ENCODE data around the gene CPA3.

CPA3 gene

GRCh38 chr3:148896062-148896461, 31.0 kb downstream of the CPA3 start:
- no peaks in the 10 kb centered on the region for H3K4me1 ChIP-seq (ENCODE audit: control insufficient read depth, low read depth, low read length)
- no peaks in the 10 kb centered on the region for H3K36me3 ChIP-seq (ENCODE audit: control insufficient read depth, low read depth, low read length)
- no peaks in the 10 kb centered on the region for H3K27me3 ChIP-seq (ENCODE audit: control insufficient read depth, insufficient read depth, low read length)
- H3K27ac ChIP-seq (ENCODE audit: low read length), result no peak overlapping the region
- H3K9me3 ChIP-seq (ENCODE audit: control insufficient read depth, low read depth, low read length), result no peaks in the 10 kb centered on the region
- H3K4me3 ChIP-seq (ENCODE audit: low read length), result no peak overlapping the region
- H3K9ac ChIP-seq (ENCODE audit: low read length), result no peak overlapping the region

GRCh38 chr3:148901987-148902791, 37.1 kb downstream of the CPA3 start:
- H3K4me3 ChIP-seq (ENCODE audit: low read length), result no peak overlapping the region
- H3K9ac ChIP-seq (ENCODE audit: low read length), result no peak overlapping the region
- H3K9me3 ChIP-seq (ENCODE audit: control insufficient read depth, low read depth, low read length), result no peaks in the 10 kb centered on the region
- no peaks in the 10 kb centered on the region for H3K27me3 ChIP-seq (ENCODE audit: control insufficient read depth, insufficient read depth, low read length)
- no peaks in the 10 kb centered on the region for H3K36me3 ChIP-seq (ENCODE audit: control insufficient read depth, low read depth, low read length)
- no peak overlapping the region for H3K27ac ChIP-seq (ENCODE audit: low read length)
- H3K4me1 ChIP-seq (ENCODE audit: control insufficient read depth, low read depth, low read length), result no peaks in the 10 kb centered on the region

GRCh38 chr3:148903022-148903442, 37.9 kb downstream of the CPA3 start:
- no peak overlapping the region for H3K9ac ChIP-seq (ENCODE audit: low read length)
- no peaks in the 10 kb centered on the region for H3K27me3 ChIP-seq (ENCODE audit: control insufficient read depth, insufficient read depth, low read length)
- no peak overlapping the region for H3K27ac ChIP-seq (ENCODE audit: low read length)
- no peaks in the 10 kb centered on the region for H3K36me3 ChIP-seq (ENCODE audit: control insufficient read depth, low read depth, low read length)
- H3K4me3 ChIP-seq (ENCODE audit: low read length), result no peak overlapping the region
- H3K9me3 ChIP-seq (ENCODE audit: control insufficient read depth, low read depth, low read length), result no peaks in the 10 kb centered on the region
- no peaks in the 10 kb centered on the region for H3K4me1 ChIP-seq (ENCODE audit: control insufficient read depth, low read depth, low read length)

- H3K36me3 ChIP-seq (ENCODE audit: control insufficient read depth, low read depth, low read length), result no peaks in the 10 kb centered on the region
- no peak overlapping the region for H3K4me3 ChIP-seq (ENCODE audit: low read length)
- H3K27me3 ChIP-seq (ENCODE audit: control insufficient read depth, insufficient read depth, low read length), result no peaks in the 10 kb centered on the region
- no peaks in the 10 kb centered on the region for H3K4me1 ChIP-seq (ENCODE audit: control insufficient read depth, low read depth, low read length)
- H3K9me3 ChIP-seq (ENCODE audit: control insufficient read depth, low read depth, low read length), result no peaks in the 10 kb centered on the region
- no peak overlapping the region for H3K9ac ChIP-seq (ENCODE audit: low read length)
- no peak overlapping the region for H3K27ac ChIP-seq (ENCODE audit: low read length)
Observed at GRCh38 chr3:148903941-148904340, 38.8 kb downstream of the CPA3 start.

GRCh38 chr3:148906667-148907066, 41.6 kb downstream of the CPA3 start:
- H3K4me1 ChIP-seq (ENCODE audit: control insufficient read depth, low read depth, low read length), result no peaks in the 10 kb centered on the region
- no peak overlapping the region for H3K9ac ChIP-seq (ENCODE audit: low read length)
- H3K27me3 ChIP-seq (ENCODE audit: control insufficient read depth, insufficient read depth, low read length), result no peaks in the 10 kb centered on the region
- no peaks in the 10 kb centered on the region for H3K36me3 ChIP-seq (ENCODE audit: control insufficient read depth, low read depth, low read length)
- H3K27ac ChIP-seq (ENCODE audit: low read length), result no peak overlapping the region
- H3K4me3 ChIP-seq (ENCODE audit: low read length), result no peak overlapping the region
- no peaks in the 10 kb centered on the region for H3K9me3 ChIP-seq (ENCODE audit: control insufficient read depth, low read depth, low read length)

- no peaks in the 10 kb centered on the region for H3K9me3 ChIP-seq (ENCODE audit: control insufficient read depth, low read depth, low read length)
- H3K27me3 ChIP-seq (ENCODE audit: control insufficient read depth, insufficient read depth, low read length), result no peaks in the 10 kb centered on the region
- no peak overlapping the region for H3K4me3 ChIP-seq (ENCODE audit: low read length)
- H3K9ac ChIP-seq (ENCODE audit: low read length), result no peak overlapping the region
- no peaks in the 10 kb centered on the region for H3K36me3 ChIP-seq (ENCODE audit: control insufficient read depth, low read depth, low read length)
- H3K27ac ChIP-seq (ENCODE audit: low read length), result no peak overlapping the region
- no peaks in the 10 kb centered on the region for H3K4me1 ChIP-seq (ENCODE audit: control insufficient read depth, low read depth, low read length)
Observed at GRCh38 chr3:148911173-148911572, 46.1 kb downstream of the CPA3 start.

GRCh38 chr3:148911592-148911991, 46.5 kb downstream of the CPA3 start:
- Histone ChIP-seq H3K9ac (ENCODE audit: low read length) (no peak overlapping the region), H3K27ac (ENCODE audit: low read length) (no peak overlapping the region), H3K9me3 (ENCODE audit: control insufficient read depth, low read depth, low read length) (no peaks in the 10 kb centered on the region), H3K27me3 (ENCODE audit: control insufficient read depth, insufficient read depth, low read length) (no peaks in the 10 kb centered on the region), H3K36me3 (ENCODE audit: control insufficient read depth, low read depth, low read length) (no peaks in the 10 kb centered on the region), H3K4me3 (ENCODE audit: low read length) (no peak overlapping the region), H3K4me1 (ENCODE audit: control insufficient read depth, low read depth, low read length) (no peaks in the 10 kb centered on the region)

GRCh38 chr3:148914936-148915690, 50.0 kb downstream of the CPA3 start:
- no peaks in the 10 kb centered on the region for H3K4me1 ChIP-seq (ENCODE audit: control insufficient read depth, low read depth, low read length)
- H3K9ac ChIP-seq (ENCODE audit: low read length), result no peak overlapping the region
- no peak overlapping the region for H3K27ac ChIP-seq (ENCODE audit: low read length)
- H3K9me3 ChIP-seq (ENCODE audit: control insufficient read depth, low read depth, low read length), result no peaks in the 10 kb centered on the region
- no peak overlapping the region for H3K4me3 ChIP-seq (ENCODE audit: low read length)
- no peaks in the 10 kb centered on the region for H3K27me3 ChIP-seq (ENCODE audit: control insufficient read depth, insufficient read depth, low read length)
- H3K36me3 ChIP-seq (ENCODE audit: control insufficient read depth, low read depth, low read length), result no peaks in the 10 kb centered on the region

GRCh38 chr3:148916132-148916531, 51.0 kb downstream of the CPA3 start:
- Histone ChIP-seq H3K4me3 (ENCODE audit: low read length) (no peak overlapping the region), H3K9me3 (ENCODE audit: control insufficient read depth, low read depth, low read length) (no peaks in the 10 kb centered on the region), H3K4me1 (ENCODE audit: control insufficient read depth, low read depth, low read length) (no peaks in the 10 kb centered on the region), H3K36me3 (ENCODE audit: control insufficient read depth, low read depth, low read length) (no peaks in the 10 kb centered on the region), H3K9ac (ENCODE audit: low read length) (no peak overlapping the region), H3K27me3 (ENCODE audit: control insufficient read depth, insufficient read depth, low read length) (no peaks in the 10 kb centered on the region), H3K27ac (ENCODE audit: low read length) (no peak overlapping the region)

- no peaks in the 10 kb centered on the region for H3K27me3 ChIP-seq (ENCODE audit: control insufficient read depth, insufficient read depth, low read length)
- H3K36me3 ChIP-seq (ENCODE audit: control insufficient read depth, low read depth, low read length), result no peaks in the 10 kb centered on the region
- no peak overlapping the region for H3K9ac ChIP-seq (ENCODE audit: low read length)
- H3K4me1 ChIP-seq (ENCODE audit: control insufficient read depth, low read depth, low read length), result no peaks in the 10 kb centered on the region
- no peak overlapping the region for H3K4me3 ChIP-seq (ENCODE audit: low read length)
- H3K27ac ChIP-seq (ENCODE audit: low read length), result no peak overlapping the region
- no peaks in the 10 kb centered on the region for H3K9me3 ChIP-seq (ENCODE audit: control insufficient read depth, low read depth, low read length)
Observed at GRCh38 chr3:148922467-148922866, 57.4 kb downstream of the CPA3 start.

GRCh38 chr3:148923592-148923991, 58.5 kb downstream of the CPA3 start:
- H3K27me3 ChIP-seq (ENCODE audit: control insufficient read depth, insufficient read depth, low read length), result no peaks in the 10 kb centered on the region
- H3K4me1 ChIP-seq (ENCODE audit: control insufficient read depth, low read depth, low read length), result no peaks in the 10 kb centered on the region
- H3K36me3 ChIP-seq (ENCODE audit: control insufficient read depth, low read depth, low read length), result no peaks in the 10 kb centered on the region
- no peaks in the 10 kb centered on the region for H3K9me3 ChIP-seq (ENCODE audit: control insufficient read depth, low read depth, low read length)
- H3K9ac ChIP-seq (ENCODE audit: low read length), result no peak overlapping the region
- no peak overlapping the region for H3K27ac ChIP-seq (ENCODE audit: low read length)
- no peak overlapping the region for H3K4me3 ChIP-seq (ENCODE audit: low read length)

- H3K27ac ChIP-seq (ENCODE audit: low read length), result no peak overlapping the region
- H3K27me3 ChIP-seq (ENCODE audit: control insufficient read depth, insufficient read depth, low read length), result no peaks in the 10 kb centered on the region
- no peaks in the 10 kb centered on the region for H3K36me3 ChIP-seq (ENCODE audit: control insufficient read depth, low read depth, low read length)
- H3K4me3 ChIP-seq (ENCODE audit: low read length), result no peak overlapping the region
- H3K9me3 ChIP-seq (ENCODE audit: control insufficient read depth, low read depth, low read length), result no peaks in the 10 kb centered on the region
- no peak overlapping the region for H3K9ac ChIP-seq (ENCODE audit: low read length)
- no peaks in the 10 kb centered on the region for H3K4me1 ChIP-seq (ENCODE audit: control insufficient read depth, low read depth, low read length)
Observed at GRCh38 chr3:148924562-148924961, 59.5 kb downstream of the CPA3 start.

All from iPS-18a (cell line).